ENCODE measurements around the gene SERPINA6.

SERPINA6 gene

DNA sequence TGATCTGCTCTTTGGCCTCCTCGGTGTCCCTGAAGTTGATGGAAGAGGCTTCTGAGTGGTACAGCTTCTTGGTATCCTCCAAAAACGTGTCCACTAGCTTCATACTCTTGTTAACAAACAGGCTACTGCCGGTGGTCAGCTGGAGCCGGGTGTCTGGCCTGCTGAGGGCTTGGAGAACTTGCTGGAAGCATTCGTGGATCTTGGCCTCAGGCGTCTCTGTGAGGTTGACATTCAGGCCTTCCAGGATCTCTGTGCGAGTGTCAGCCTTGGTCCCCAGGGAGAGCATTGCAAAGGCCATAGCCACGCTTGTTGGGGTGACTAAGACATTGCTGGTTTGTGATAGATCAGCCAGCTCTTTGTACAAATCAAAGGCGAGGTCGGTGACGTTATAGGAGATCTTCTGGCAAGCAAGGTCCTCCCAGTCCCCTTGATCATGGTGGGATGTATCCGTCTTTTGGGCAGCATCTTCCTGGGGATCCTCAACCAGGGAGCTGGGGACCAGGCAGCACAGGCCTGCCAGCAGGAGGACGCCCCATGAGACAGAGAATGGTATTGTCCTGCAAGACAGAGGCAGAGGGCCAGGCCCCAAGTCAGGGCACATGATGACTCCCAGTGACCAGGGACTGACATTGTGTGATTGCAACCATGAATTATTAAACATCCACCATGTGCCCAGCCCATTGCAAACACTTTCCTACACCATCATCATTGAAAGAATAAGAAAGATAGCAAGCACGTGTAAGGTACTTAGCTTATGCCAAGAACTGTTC lies 43.2 kb upstream of the SERPINA6 start, which contains the start of gene SERPINA2:
Gene SERPINA2, minus strand, starts transcription at position 553 of the 770 bp plus-strand sequence.
- TF ChIP-seq, protein P1, sequence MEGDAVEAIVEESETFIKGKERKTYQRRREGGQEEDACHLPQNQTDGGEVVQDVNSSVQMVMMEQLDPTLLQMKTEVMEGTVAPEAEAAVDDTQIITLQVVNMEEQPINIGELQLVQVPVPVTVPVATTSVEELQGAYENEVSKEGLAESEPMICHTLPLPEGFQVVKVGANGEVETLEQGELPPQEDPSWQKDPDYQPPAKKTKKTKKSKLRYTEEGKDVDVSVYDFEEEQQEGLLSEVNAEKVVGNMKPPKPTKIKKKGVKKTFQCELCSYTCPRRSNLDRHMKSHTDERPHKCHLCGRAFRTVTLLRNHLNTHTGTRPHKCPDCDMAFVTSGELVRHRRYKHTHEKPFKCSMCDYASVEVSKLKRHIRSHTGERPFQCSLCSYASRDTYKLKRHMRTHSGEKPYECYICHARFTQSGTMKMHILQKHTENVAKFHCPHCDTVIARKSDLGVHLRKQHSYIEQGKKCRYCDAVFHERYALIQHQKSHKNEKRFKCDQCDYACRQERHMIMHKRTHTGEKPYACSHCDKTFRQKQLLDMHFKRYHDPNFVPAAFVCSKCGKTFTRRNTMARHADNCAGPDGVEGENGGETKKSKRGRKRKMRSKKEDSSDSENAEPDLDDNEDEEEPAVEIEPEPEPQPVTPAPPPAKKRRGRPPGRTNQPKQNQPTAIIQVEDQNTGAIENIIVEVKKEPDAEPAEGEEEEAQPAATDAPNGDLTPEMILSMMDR (IDR thresholded peaks at IDR 0.05; ENCODE audit: low read depth, low read length): no peak
- no peak for DNase-seq (ENCODE audit: extremely low read depth, low read depth)

DNA sequence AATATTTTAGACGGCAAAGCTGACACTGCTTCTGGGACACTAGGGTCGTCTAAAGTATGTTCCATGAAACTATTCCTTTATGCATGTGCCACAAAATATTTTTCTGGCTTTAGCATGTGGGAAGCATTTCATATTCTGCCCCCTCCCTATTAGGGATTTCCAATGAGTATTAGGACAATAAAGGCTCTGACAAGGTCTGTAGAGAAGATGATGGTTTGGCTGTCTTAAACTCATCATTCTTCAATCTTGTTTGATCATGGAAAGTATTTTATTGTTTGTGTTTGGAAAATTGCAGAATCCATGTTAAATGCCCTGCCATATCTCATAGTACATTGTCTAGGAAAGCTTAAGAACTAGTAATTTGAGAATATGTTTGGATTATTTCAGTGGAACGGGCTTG lies 42.5 kb upstream of the SERPINA6 start:
- TF ChIP-seq, protein P1 (IDR thresholded peaks at IDR 0.05; ENCODE audit: low read depth, low read length): no peak
- DNase-seq (ENCODE audit: extremely low read depth, low read depth): no peak

DNA sequence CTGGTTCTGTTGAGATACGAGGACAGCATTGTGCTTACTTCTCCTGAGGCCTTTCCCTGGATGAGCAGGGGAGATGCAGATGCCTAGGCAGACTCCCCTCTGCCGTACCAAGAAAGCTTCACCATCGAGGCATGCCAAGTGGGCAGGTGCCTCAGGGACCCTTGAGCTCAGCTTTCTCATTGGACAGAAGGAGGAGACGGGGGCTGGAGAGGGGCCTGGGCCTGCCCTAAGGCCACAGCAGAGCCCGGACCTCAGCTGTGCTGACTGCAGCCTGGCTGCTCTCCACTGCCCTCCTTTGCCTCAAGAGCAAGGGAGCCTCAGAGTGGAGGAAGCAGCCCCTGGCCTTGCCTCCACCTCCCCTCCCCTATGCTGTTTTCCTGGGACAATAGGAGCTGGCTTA lies 41.8 kb upstream of the SERPINA6 start:
- no peak for DNase-seq (ENCODE audit: extremely low read depth, low read depth)
- TF ChIP-seq, protein P1 (IDR thresholded peaks at IDR 0.05; ENCODE audit: low read depth, low read length): no peak

DNA sequence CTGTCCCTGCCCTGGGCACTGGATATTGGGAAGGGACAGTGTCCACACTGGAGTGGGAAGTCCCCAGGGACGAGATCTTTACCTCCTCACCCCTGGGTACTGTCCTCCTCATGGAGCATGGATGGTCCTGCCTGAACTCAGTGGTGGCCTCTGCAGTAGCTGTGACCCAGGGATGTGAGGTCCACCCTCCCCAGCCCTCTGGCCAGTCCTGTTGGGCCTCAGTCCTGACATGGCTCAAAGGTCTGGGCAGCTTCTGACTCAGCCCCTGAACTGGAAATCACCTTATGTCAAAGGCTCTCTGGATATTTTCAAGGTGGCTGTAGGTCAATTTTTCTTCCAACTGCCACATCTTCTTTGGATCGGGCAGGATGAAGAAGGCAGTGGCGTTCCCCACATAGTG lies 40.9 kb upstream of the SERPINA6 start:
- TF ChIP-seq, protein P1 (IDR thresholded peaks at IDR 0.05; ENCODE audit: low read depth, low read length): no peak
- DNase-seq (ENCODE audit: extremely low read depth, low read depth): no peak

DNA sequence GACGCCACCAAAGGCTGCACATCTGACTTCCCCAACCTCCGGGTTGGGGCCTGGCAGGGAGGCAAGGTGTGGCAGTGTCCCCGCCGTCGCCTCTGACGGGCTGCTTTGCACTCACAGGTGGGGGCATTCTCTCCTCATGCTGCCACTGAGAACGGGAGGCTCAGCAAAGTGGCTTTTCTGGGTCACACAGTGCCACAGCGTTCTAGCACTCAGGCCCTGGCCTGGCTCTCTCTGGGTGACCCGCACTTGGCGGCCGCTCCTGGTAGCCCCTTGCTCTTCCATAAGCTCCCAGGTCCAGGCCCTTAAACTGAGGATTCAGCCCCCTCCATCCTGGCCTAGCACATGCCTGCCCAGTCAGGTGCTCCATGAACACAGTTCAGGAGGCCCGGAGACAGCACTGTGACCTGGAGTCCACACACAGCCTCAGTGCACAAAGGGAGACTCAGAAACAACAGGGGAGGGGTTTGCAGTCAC lies 40.1 kb upstream of the SERPINA6 start:
- TF ChIP-seq, protein P1 (IDR thresholded peaks at IDR 0.05; ENCODE audit: low read depth, low read length): no peak
- DNase-seq (ENCODE audit: extremely low read depth, low read depth): no peak

DNA sequence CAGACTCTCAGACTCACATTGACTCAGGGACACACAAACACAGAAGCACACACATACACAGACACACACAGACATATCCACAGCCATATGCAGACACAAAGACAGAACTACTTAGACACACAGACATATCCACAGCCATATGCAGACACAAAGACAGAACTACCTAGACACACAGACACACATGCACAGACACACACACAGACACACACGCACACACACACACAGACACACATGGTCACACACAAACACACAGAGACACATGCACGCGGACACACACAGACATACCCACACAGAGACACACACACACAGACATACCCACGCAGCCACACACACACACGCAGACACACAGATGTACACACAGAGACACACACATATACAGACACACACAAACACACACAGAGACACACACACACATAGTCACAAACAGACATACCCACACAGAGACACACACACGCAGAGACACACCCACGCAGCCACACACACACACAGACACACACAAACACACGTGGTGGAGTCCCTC lies 39.5 kb upstream of the SERPINA6 start:
- TF ChIP-seq, protein P1 (IDR thresholded peaks at IDR 0.05; ENCODE audit: low read depth, low read length): no peak
- DNase-seq (ENCODE audit: extremely low read depth, low read depth): no peak

DNA sequence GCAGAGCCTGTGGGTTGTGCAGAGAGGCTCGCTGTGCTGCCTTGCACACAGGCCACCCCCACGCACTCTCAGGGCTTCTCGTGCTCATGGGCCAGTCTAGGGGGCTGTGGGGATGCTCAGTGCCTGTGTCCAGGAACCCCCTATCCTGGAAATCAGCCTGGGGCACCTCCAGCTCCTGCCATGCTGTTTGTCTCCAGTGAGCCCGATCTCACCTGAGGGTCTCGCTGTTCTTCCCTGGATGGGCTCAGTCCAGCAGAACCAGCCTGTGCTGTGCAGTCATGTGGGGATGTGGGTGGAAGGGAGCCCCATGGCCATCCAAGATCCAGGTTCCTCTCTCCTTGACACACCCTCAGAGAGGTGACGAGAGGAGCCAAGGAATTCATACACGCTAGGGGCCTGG lies 38.5 kb upstream of the SERPINA6 start:
- DNase-seq (ENCODE audit: extremely low read depth, low read depth): no peak
- TF ChIP-seq, protein P1 (IDR thresholded peaks at IDR 0.05; ENCODE audit: low read depth, low read length): no peak
